B cell (primary cell): ENCODE results near the gene GNG13. TPM values are rescaled to one million over a fixed set of nuclear protein-coding genes. Genes with fewer than 3 reads are reported as not detected.

Experiments used
- ATAC-seq: fragments of 200-7000 bp; cut with Tn5 transposase; one replicate; pipeline ENCODE4 v1.10.0; 2021; ENCODE audit warnings: low read depth, mild to moderate bottlenecking, moderate number of reproducible peaks, moderate library complexity
- CTCF ChIA-PET: fragments of 350-600 bp; sonication (Branson Sonifier 250); formaldehyde crosslinking; loops from one replicate; lab custom pipeline; 2021; ENCODE audit warnings: antibody characterized with exemption, inconsistent platforms; lab: Charles Lee
- POLR2A ChIA-PET: fragments of 350-600 bp; sonication (Branson Sonifier 250); formaldehyde crosslinking; loops from one replicate; lab custom pipeline; 2021; ENCODE audit warnings: antibody characterized with exemption; lab: Charles Lee
- DNase-seq: peaks from one replicate; pipeline ENCODE4 v3.0.0; 2013
- H2AFZ ChIP-seq: 2 replicates; pipeline ENCODE4 v1.6.1; 2012; ENCODE audit warnings: mild to moderate bottlenecking, low read depth, low read length; ENCODE audit not compliant: insufficient read depth, poor library complexity, severe bottlenecking
- H3K27ac ChIP-seq, 2 donors: 1 replicate in 1 of 2; 2 replicates in 1 of 2; pipeline ENCODE4 v1.5.1; 2012 to 2013; ENCODE audit warnings: low read length in 2 of 2, mild to moderate bottlenecking in 2 of 2, moderate library complexity in 1 of 2
- H3K27me3 ChIP-seq, 4 experiments: fragments of 200-600 bp in 1 of 4; sonication (generic) in 1 of 4; replicated peaks in 1 of 4; 1 replicate in 2 of 4; 2 replicates in 2 of 4; pipeline versions ENCODE4 v1.6.1 to v1.7.0; 2013 to 2016; ENCODE audit warnings: low read length in 3 of 4, mild to moderate bottlenecking in 2 of 4, mixed read lengths in 1 of 4, moderate library complexity in 1 of 4; ENCODE audit not compliant: insufficient read depth in 4 of 4, control insufficient read depth in 3 of 4; ENCODE audit errors: control extremely low read depth in 1 of 4
- H3K36me3 ChIP-seq, 2 experiments: replicated peaks in 1 of 2; 1 replicate in 1 of 2; 2 replicates in 1 of 2; pipeline versions ENCODE4 v1.6.1 to v1.7.1; 2013; ENCODE audit warnings: low read length in 1 of 2; ENCODE audit not compliant: insufficient read depth in 2 of 2, control insufficient read depth in 1 of 2; ENCODE audit errors: control extremely low read depth in 1 of 2, extremely low read depth in 1 of 2
- H3K4me1 ChIP-seq, 2 donors: fragments of 200-600 bp in 1 of 2; sonication (generic) in 1 of 2; 1 replicate in 1 of 2; 2 replicates in 1 of 2; pipeline versions ENCODE4 v1.5.1 to v1.6.1; 2013 to 2017; ENCODE audit warnings: low read length in 2 of 2; ENCODE audit not compliant: control insufficient read depth in 2 of 2, insufficient read depth in 2 of 2
- H3K4me2 ChIP-seq: replicated peaks from 2 replicates; pipeline ENCODE3; 2012; ENCODE audit warnings: mild to moderate bottlenecking, low read depth, low read length; ENCODE audit not compliant: poor library complexity, severe bottlenecking
- H3K4me3 ChIP-seq, 5 experiments: fragments of 200-600 bp in 1 of 5; sonication (generic) in 1 of 5; 1 replicate in 3 of 5; 2 replicates in 2 of 5; pipeline versions ENCODE4 v1.5.1 to v1.7.0; 2011 to 2016; ENCODE audit warnings: low read length in 4 of 5, mild to moderate bottlenecking in 4 of 5, low read depth in 2 of 5, control low read depth in 1 of 5, moderate library complexity in 1 of 5; ENCODE audit not compliant: insufficient read depth in 1 of 5; ENCODE audit errors: control extremely low read depth in 1 of 5, extremely low read depth in 1 of 5
- H3K79me2 ChIP-seq: fragments of 200-600 bp; sonication (generic); one replicate; pipeline ENCODE4 v1.6.0; 2016; ENCODE audit warnings: low read length; ENCODE audit not compliant: control insufficient read depth, insufficient read depth
- H3K9ac ChIP-seq: fragments of 200-600 bp; sonication (generic); 2 replicates; pipeline ENCODE4 v1.6.1; 2017; ENCODE audit warnings: mild to moderate bottlenecking, low read length, moderate library complexity
- H3K9me3 ChIP-seq, 3 donors: one replicate each; pipeline versions ENCODE4 v1.6.1 to v1.7.1; 2013; ENCODE audit warnings: low read length in 2 of 3; ENCODE audit not compliant: control insufficient read depth in 2 of 3, insufficient read depth in 1 of 3; ENCODE audit errors: control extremely low read depth in 1 of 3
- H4K20me1 ChIP-seq: 2 replicates; pipeline ENCODE4 v1.6.0; 2012; ENCODE audit warnings: mild to moderate bottlenecking, low read length; ENCODE audit not compliant: insufficient read depth, control insufficient read depth, poor library complexity, severe bottlenecking
- H3K27ac Mint-ChIP-seq: one replicate; pipeline ENCODE4 v1.8.0; 2021; ENCODE audit warnings: mixed read lengths
- H3K27me3 Mint-ChIP-seq: one replicate; pipeline ENCODE4 v1.8.0; 2021; ENCODE audit warnings: mixed read lengths
- H3K4me1 Mint-ChIP-seq: one replicate; pipeline ENCODE4 v1.8.0; 2021; ENCODE audit warnings: mixed read lengths
- H3K4me3 Mint-ChIP-seq: one replicate; pipeline ENCODE4 v1.8.0; 2021; ENCODE audit warnings: mixed read lengths
- H3K9me3 Mint-ChIP-seq: one replicate; pipeline ENCODE4 v1.8.0; 2022; ENCODE audit warnings: mixed read lengths; ENCODE audit not compliant: insufficient read depth
- CTCF ChIP-seq: fragments of 200-600 bp; IDR thresholded peaks from one replicate; pipeline ENCODE4 v1.8.0; 2022; ENCODE audit warnings: antibody characterized with exemption, mild to moderate bottlenecking
- EZH2 ChIP-seq: IDR thresholded peaks from 2 replicates; pipeline ENCODE4 v1.6.1; 2012; ENCODE audit warnings: borderline replicate concordance, low read depth, mild to moderate bottlenecking, moderate library complexity, low read length; ENCODE audit not compliant: insufficient read depth, poor library complexity, severe bottlenecking
- WGBS: methylation state at CpG from one replicate; pipeline ENCODE4 v1.1.5; 2013; ENCODE audit warnings: missing lambda C conversion rate; ENCODE audit not compliant: insufficient coverage; 5-methylcytosine and 5-hydroxymethylcytosine counted together
- intact Hi-C: fragments of 100-400 bp; cut with micrococcal nuclease; formaldehyde crosslinking; loops from one replicate; pipeline ENCODE4 v1.10.0; 2022
- polyA plus RNA-seq: library from polyadenylated mRNA; depleted of rRNA; stranded (reverse); fragments of >200 nt; gene quantifications from 2 replicates; pipeline ENCODE4 v1.2.3, GENCODE V29; 2012
- total RNA-seq, 2 donors: library from RNA; stranded (reverse); fragments of 120-200 nt in 1 of 2; gene quantifications; 1 replicate in 1 of 2; 2 replicates in 1 of 2; pipeline versions ENCODE4 v1.2.3 to v1.2.4, GENCODE V29; 2013 to 2022

The GNG13 gene
- total and polyA plus RNA-seq, 2 donors (not counting 1 experiment from before 2014, with no cell fraction given) = not detected

- Histone ChIP-seq H3K4me3 (no peak overlapping the region), H3K4me2 (no peak overlapping the region), H3K27me3 (peaks cover 0 to 15% (median 1%) of the 10 kb centered on the region in 4 experiments), H3K27ac (no peak overlapping the region), H3K4me1 (no peaks in the 10 kb centered on the region), H3K79me2 (no peaks in the 10 kb centered on the region), H2AFZ (no peak overlapping the region), H3K9ac (no peak overlapping the region), H4K20me1 (no peaks in the 10 kb centered on the region), H3K9me3 (peaks cover 0 to 10% (median 0%) of the 10 kb centered on the region in 3 donors), H3K36me3 (no peaks in the 10 kb centered on the region)
- ChIA-PET POLR2A (no interaction called here), CTCF (no interaction called here)
- ATAC-seq = no peak
- no peak for DNase-seq
- peaks cover 4% of the 10 kb centered on the region for H3K27me3 Mint-ChIP-seq
- H3K4me3 Mint-ChIP-seq = no peak overlapping the region
- intact Hi-C loops = no loop called here
- TF ChIP-seq CTCF (no peak), EZH2 (no peak)
- no peak overlapping the region for H3K27ac Mint-ChIP-seq
- WGBS = 94% methylated on average over 22 of the region's 31 CpGs
- H3K4me1 Mint-ChIP-seq = peaks cover under 1% of the 10 kb centered on the region
- no peaks in the 10 kb centered on the region for H3K9me3 Mint-ChIP-seq
These were observed 5.6 kb downstream of the GNG13 start for GRCh38 chr16:794853-795466.

GRCh38 chr16:794091-794822, 6.3 kb downstream of the GNG13 start:
- Histone ChIP-seq H3K79me2 (no peaks in the 10 kb centered on the region), H3K4me1 (peaks cover 0 to 4% of the 10 kb centered on the region in 2 donors), H4K20me1 (no peaks in the 10 kb centered on the region), H3K9me3 (peaks cover 0 to 9% (median 0%) of the 10 kb centered on the region in 3 donors), H3K4me3 (no peak overlapping the region), H3K9ac (no peak overlapping the region), H3K4me2 (no peak overlapping the region), H3K27me3 (peaks cover 0 to 10% (median 1%) of the 10 kb centered on the region in 4 experiments), H3K27ac (no peak overlapping the region), H2AFZ (no peak overlapping the region), H3K36me3 (no peaks in the 10 kb centered on the region)
- TF ChIP-seq CTCF (no peak), EZH2 (no peak)
- WGBS = 95% methylated on average over 35 of the region's 40 CpGs
- H3K4me1 Mint-ChIP-seq = peaks cover 2% of the 10 kb centered on the region
- POLR2A ChIA-PET = no interaction called here
- no peak overlapping the region for H3K27ac Mint-ChIP-seq
- peaks cover 4% of the 10 kb centered on the region for H3K27me3 Mint-ChIP-seq
- H3K9me3 Mint-ChIP-seq = no peaks in the 10 kb centered on the region
- CTCF ChIA-PET = no interaction called here
- DNase-seq = no peak
- no peak overlapping the region for H3K4me3 Mint-ChIP-seq
- ATAC-seq = no peak
- intact Hi-C loops = no loop called here
